ENCODE results near the gene BRMS1.
"Not testable (repeated sequence)": the region's sequence is repeated elsewhere in the genome, so short reads cannot be mapped to it uniquely, and the experiment has no call there.

Gene BRMS1

GRCh38 chr11:66314561-66315497, 30.1 kb downstream of the BRMS1 start:
- H3K27me3 ChIP-seq (ENCODE audit: control insufficient read depth, insufficient read depth, low read length): no peaks in the 10 kb centered on the region
- H3K9ac ChIP-seq (ENCODE audit: low read length): no peak overlapping the region
- peaks cover 20% of the 10 kb centered on the region for H3K4me1 ChIP-seq (ENCODE audit: control insufficient read depth, low read depth, low read length)
- H3K4me3 ChIP-seq (ENCODE audit: low read length): no peak overlapping the region
- no peaks in the 10 kb centered on the region for H3K36me3 ChIP-seq (ENCODE audit: control insufficient read depth, low read depth, low read length)
- H3K27ac ChIP-seq (ENCODE audit: low read length): no peak overlapping the region
- no peaks in the 10 kb centered on the region for H3K9me3 ChIP-seq (ENCODE audit: control insufficient read depth, low read depth, low read length)

GRCh38 chr11:66314186-66314501, 30.8 kb downstream of the BRMS1 start:
- Histone ChIP-seq H3K9me3 (ENCODE audit: control insufficient read depth, low read depth, low read length) (no peaks in the 10 kb centered on the region), H3K36me3 (ENCODE audit: control insufficient read depth, low read depth, low read length) (no peaks in the 10 kb centered on the region), H3K4me1 (ENCODE audit: control insufficient read depth, low read depth, low read length) (peaks cover 20% of the 10 kb centered on the region), H3K9ac (ENCODE audit: low read length) (no peak overlapping the region), H3K27ac (ENCODE audit: low read length) (no peak overlapping the region), H3K27me3 (ENCODE audit: control insufficient read depth, insufficient read depth, low read length) (no peaks in the 10 kb centered on the region), H3K4me3 (ENCODE audit: low read length) (no peak overlapping the region)

GRCh38 chr11:66313321-66314185, 31.4 kb downstream of the BRMS1 start:
- H3K27me3 ChIP-seq (ENCODE audit: control insufficient read depth, insufficient read depth, low read length): no peaks in the 10 kb centered on the region
- peak overlapping the region; percentile 65 for H3K4me3 ChIP-seq (ENCODE audit: low read length)
- H3K9ac ChIP-seq (ENCODE audit: low read length): peak overlapping the region; percentile 28
- peaks cover 20% of the 10 kb centered on the region for H3K4me1 ChIP-seq (ENCODE audit: control insufficient read depth, low read depth, low read length)
- H3K27ac ChIP-seq (ENCODE audit: low read length): no peak overlapping the region
- no peaks in the 10 kb centered on the region for H3K36me3 ChIP-seq (ENCODE audit: control insufficient read depth, low read depth, low read length)
- H3K9me3 ChIP-seq (ENCODE audit: control insufficient read depth, low read depth, low read length): no peaks in the 10 kb centered on the region

GRCh38 chr11:66312549-66313320, 32.2 kb downstream of the BRMS1 start:
- no peak overlapping the region for H3K27ac ChIP-seq (ENCODE audit: low read length)
- H3K9me3 ChIP-seq (ENCODE audit: control insufficient read depth, low read depth, low read length): no peaks in the 10 kb centered on the region
- H3K4me3 ChIP-seq (ENCODE audit: low read length): peak overlapping the region; percentile 69
- H3K4me1 ChIP-seq (ENCODE audit: control insufficient read depth, low read depth, low read length): peaks cover 12% of the 10 kb centered on the region
- H3K9ac ChIP-seq (ENCODE audit: low read length): peak overlapping the region; percentile 28
- H3K27me3 ChIP-seq (ENCODE audit: control insufficient read depth, insufficient read depth, low read length): no peaks in the 10 kb centered on the region
- no peaks in the 10 kb centered on the region for H3K36me3 ChIP-seq (ENCODE audit: control insufficient read depth, low read depth, low read length)

GRCh38 chr11:66311965-66312548, 32.8 kb downstream of the BRMS1 start:
- H3K36me3 ChIP-seq (ENCODE audit: control insufficient read depth, low read depth, low read length): no peaks in the 10 kb centered on the region
- H3K9ac ChIP-seq (ENCODE audit: low read length): peak overlapping the region; percentile 49
- no peak overlapping the region for H3K27ac ChIP-seq (ENCODE audit: low read length)
- H3K4me1 ChIP-seq (ENCODE audit: control insufficient read depth, low read depth, low read length): peaks cover 6% of the 10 kb centered on the region
- peak overlapping the region; percentile 69 for H3K4me3 ChIP-seq (ENCODE audit: low read length)
- H3K27me3 ChIP-seq (ENCODE audit: control insufficient read depth, insufficient read depth, low read length): no peaks in the 10 kb centered on the region
- H3K9me3 ChIP-seq (ENCODE audit: control insufficient read depth, low read depth, low read length): no peaks in the 10 kb centered on the region

GRCh38 chr11:66311470-66311964, 33.4 kb downstream of the BRMS1 start:
- H3K4me1 ChIP-seq (ENCODE audit: control insufficient read depth, low read depth, low read length): peaks cover 6% of the 10 kb centered on the region
- H3K36me3 ChIP-seq (ENCODE audit: control insufficient read depth, low read depth, low read length): no peaks in the 10 kb centered on the region
- no peak overlapping the region for H3K27ac ChIP-seq (ENCODE audit: low read length)
- no peaks in the 10 kb centered on the region for H3K9me3 ChIP-seq (ENCODE audit: control insufficient read depth, low read depth, low read length)
- peak overlapping the region; percentile 49 for H3K9ac ChIP-seq (ENCODE audit: low read length)
- H3K4me3 ChIP-seq (ENCODE audit: low read length): peak overlapping the region; percentile 69
- no peaks in the 10 kb centered on the region for H3K27me3 ChIP-seq (ENCODE audit: control insufficient read depth, insufficient read depth, low read length)

GRCh38 chr11:66310803-66311440, 34.0 kb downstream of the BRMS1 start:
- not testable (repeated sequence) for H3K4me3 ChIP-seq (ENCODE audit: low read length); H3K27ac ChIP-seq (ENCODE audit: low read length); H3K4me1 ChIP-seq (ENCODE audit: control insufficient read depth, low read depth, low read length); H3K36me3 ChIP-seq (ENCODE audit: control insufficient read depth, low read depth, low read length); H3K9ac ChIP-seq (ENCODE audit: low read length); H3K9me3 ChIP-seq (ENCODE audit: control insufficient read depth, low read depth, low read length); H3K27me3 ChIP-seq (ENCODE audit: control insufficient read depth, insufficient read depth, low read length)

- no peaks in the 10 kb centered on the region for H3K36me3 ChIP-seq (ENCODE audit: control insufficient read depth, low read depth, low read length)
- no peak overlapping the region for H3K4me3 ChIP-seq (ENCODE audit: low read length)
- peaks cover 6% of the 10 kb centered on the region for H3K4me1 ChIP-seq (ENCODE audit: control insufficient read depth, low read depth, low read length)
- H3K9me3 ChIP-seq (ENCODE audit: control insufficient read depth, low read depth, low read length): no peaks in the 10 kb centered on the region
- H3K27ac ChIP-seq (ENCODE audit: low read length): no peak overlapping the region
- no peaks in the 10 kb centered on the region for H3K27me3 ChIP-seq (ENCODE audit: control insufficient read depth, insufficient read depth, low read length)
- H3K9ac ChIP-seq (ENCODE audit: low read length): no peak overlapping the region
These were observed 34.6 kb downstream of the BRMS1 start for GRCh38 chr11:66310324-66310723.

GRCh38 chr11:66309475-66309874, 35.4 kb downstream of the BRMS1 start:
- Histone ChIP-seq H3K27ac (ENCODE audit: low read length) (no peak overlapping the region), H3K4me3 (ENCODE audit: low read length) (no peak overlapping the region), H3K36me3 (ENCODE audit: control insufficient read depth, low read depth, low read length) (no peaks in the 10 kb centered on the region), H3K9ac (ENCODE audit: low read length) (no peak overlapping the region), H3K4me1 (ENCODE audit: control insufficient read depth, low read depth, low read length) (peaks cover 6% of the 10 kb centered on the region), H3K9me3 (ENCODE audit: control insufficient read depth, low read depth, low read length) (no peaks in the 10 kb centered on the region), H3K27me3 (ENCODE audit: control insufficient read depth, insufficient read depth, low read length) (no peaks in the 10 kb centered on the region)

- H3K27ac ChIP-seq (ENCODE audit: low read length): no peak overlapping the region
- H3K9me3 ChIP-seq (ENCODE audit: control insufficient read depth, low read depth, low read length): no peaks in the 10 kb centered on the region
These were observed 42.2 kb downstream of the BRMS1 start for GRCh38 chr11:66302656-66303055.

More at GRCh38 chr11:66302656-66303055, 42.2 kb downstream of the BRMS1 start:
- H3K27me3 ChIP-seq (ENCODE audit: control insufficient read depth, insufficient read depth, low read length): no peaks in the 10 kb centered on the region
- H3K4me3 ChIP-seq (ENCODE audit: low read length): no peak overlapping the region
- no peaks in the 10 kb centered on the region for H3K36me3 ChIP-seq (ENCODE audit: control insufficient read depth, low read depth, low read length)
- no peaks in the 10 kb centered on the region for H3K4me1 ChIP-seq (ENCODE audit: control insufficient read depth, low read depth, low read length)
- no peak overlapping the region for H3K9ac ChIP-seq (ENCODE audit: low read length)
